Esophagus squamous epithelium (tissue), 4 donors: ENCODE measurements around the gene NRXN3.

Source experiments
- CTCF ChIP-seq, 6 experiments: fragments of 450-650 bp in 4 of 6; fragments of 200-600 bp in 2 of 6; sonication (generic) in 2 of 6; IDR thresholded peaks; one replicate each; pipeline ENCODE4 v1.5.1; 2016 to 2019; ENCODE audit warnings: antibody characterized with exemption in 6 of 6, mild to moderate bottlenecking in 4 of 6, moderate library complexity in 4 of 6
- POLR2A ChIP-seq, 4 donors: fragments of 450-650 bp; IDR thresholded peaks; one replicate each; pipeline ENCODE4 v1.6.1; 2017; ENCODE audit warnings: antibody characterized with exemption in 4 of 4, mild to moderate bottlenecking in 4 of 4, moderate library complexity in 3 of 4

DNA sequence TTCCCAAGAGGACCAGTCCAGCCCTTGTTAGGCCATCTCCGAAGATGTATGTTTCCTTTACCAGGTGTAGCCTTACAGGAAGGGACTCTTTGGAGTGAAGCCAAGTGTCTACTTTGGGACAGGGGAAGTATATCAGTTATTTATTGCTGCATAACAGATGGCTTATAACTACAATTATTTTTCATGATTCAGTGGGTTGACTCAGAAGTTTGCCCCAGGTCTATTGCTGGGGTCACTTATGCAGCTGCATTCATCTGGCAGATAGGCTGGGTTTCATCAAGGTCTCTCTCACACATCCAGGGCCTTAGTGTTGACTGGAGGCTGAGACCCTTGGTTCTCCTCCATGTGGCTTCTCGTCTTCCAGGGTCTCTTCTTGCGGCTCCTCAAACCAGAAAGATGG is 170.1 kb downstream of the NRXN3 start:
- TF ChIP-seq CTCF (IDR thresholded peaks at IDR 0.05) (no peak), POLR2A (IDR thresholded peaks at IDR 0.05) (no peak)
